Stimulated activated effector memory CD8-positive, alpha-beta T cell treated with anti-CD3 and anti-CD28 coated beads, Interleukin-12 subunit alpha, Interleukin-12 subunit beta, amount 100 ng/mL, for 72 hours (primary cell): ENCODE data around the gene COX17.

ENCODE experiments used
- ATAC-seq: fragments of 150-1000 bp; cut with Tn5 transposase; 2 replicates; pipeline ENCODE4 v1.10.0; 2021
- DNase-seq, 2 donors: peaks; one replicate each; pipeline ENCODE4 v3.0.0; 2021 to 2022; ENCODE audit warnings: low spot score in 2 of 2
- H3K27ac Mint-ChIP-seq: one replicate; pipeline ENCODE4 v1.8.0; 2022; ENCODE audit warnings: mild to moderate bottlenecking, mixed read lengths
- H3K36me3 Mint-ChIP-seq: one replicate; pipeline ENCODE4 v1.8.0; 2022; ENCODE audit warnings: mild to moderate bottlenecking, mixed read lengths
- H3K4me1 Mint-ChIP-seq: one replicate; pipeline ENCODE4 v1.8.0; 2022; ENCODE audit warnings: mixed read lengths
- H3K4me3 Mint-ChIP-seq: one replicate; pipeline ENCODE4 v1.8.0; 2022; ENCODE audit warnings: mild to moderate bottlenecking, mixed read lengths
- H3K9me3 Mint-ChIP-seq: one replicate; pipeline ENCODE4 v1.8.0; 2022; ENCODE audit warnings: mixed read lengths

The COX17 gene

DNA sequence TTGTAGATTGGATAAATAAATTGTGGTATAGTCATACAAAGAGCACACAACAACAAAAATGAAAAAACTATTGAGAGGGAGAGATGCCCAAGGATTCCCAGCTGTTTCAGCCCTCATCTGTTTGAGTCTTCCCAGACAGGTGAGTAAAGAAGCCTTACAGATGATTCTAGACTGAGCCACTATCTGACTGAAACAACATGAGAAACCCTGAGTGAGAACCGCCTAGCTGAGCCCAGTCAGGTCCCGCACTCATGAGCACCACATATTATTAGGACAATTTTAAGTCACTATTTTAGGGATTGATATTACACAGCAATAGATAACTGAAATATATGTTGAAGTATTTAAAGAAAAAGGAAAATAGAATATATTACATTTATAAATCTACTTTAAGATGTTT, 35.8 kb downstream of the COX17 start:
- Mint-ChIP-seq H3K4me3 (no peak overlapping the region), H3K4me1 (peaks cover 53% of the 10 kb centered on the region), H3K9me3 (peaks cover 3% of the 10 kb centered on the region), H3K36me3 (peaks cover 27% of the 10 kb centered on the region), H3K27ac (no peak overlapping the region)
- ATAC-seq (no peak), DNase-seq (no peak)

DNA sequence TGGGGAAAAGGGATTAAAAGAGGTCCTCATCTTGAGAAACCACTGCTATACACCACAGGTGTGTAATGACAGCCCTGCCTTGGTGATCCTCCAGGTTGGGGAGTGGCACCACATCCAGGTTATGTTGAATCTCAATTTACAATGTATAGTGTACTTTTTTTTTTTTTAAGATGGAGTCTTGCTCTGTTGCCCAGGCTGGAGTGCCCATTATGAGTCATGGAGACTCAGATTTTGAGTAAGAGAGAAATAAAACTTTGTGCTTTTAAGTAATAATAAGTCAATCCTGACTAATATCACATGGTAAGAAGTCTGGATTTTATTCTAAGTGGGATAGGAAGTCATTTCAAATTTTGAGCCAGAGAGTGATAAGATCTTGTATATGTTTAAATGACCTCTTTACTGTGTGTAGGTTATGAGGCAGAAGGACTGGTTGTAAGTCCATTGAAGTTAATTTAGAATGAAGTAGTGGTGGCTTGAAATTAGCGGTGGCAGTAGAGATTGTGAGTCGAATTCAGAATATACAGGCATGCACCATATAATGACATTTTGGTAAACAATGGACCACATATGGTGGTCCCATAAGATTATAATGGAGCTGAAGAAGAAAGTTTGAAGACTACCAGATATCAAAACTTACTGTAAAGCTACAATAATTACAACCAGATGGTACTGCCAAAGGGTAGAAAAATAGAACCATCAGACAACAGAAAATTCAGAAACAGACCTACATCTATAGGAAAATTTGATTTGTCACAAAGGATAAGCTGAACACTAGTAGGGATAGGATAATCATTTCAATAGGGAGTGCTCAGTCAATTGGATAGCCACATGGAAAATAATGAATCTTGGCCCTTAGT, 37.5 kb downstream of the COX17 start:
- DNase-seq: peak in 1 of 2 donors; percentile 67
- Mint-ChIP-seq H3K4me3 (peak overlapping the region; percentile 67), H3K27ac (peak overlapping the region; percentile 99), H3K4me1 (peaks cover 53% of the 10 kb centered on the region), H3K9me3 (peaks cover 3% of the 10 kb centered on the region), H3K36me3 (peaks cover 27% of the 10 kb centered on the region)
- ATAC-seq: peak; percentile 62

- DNase-seq (peak in 1 of 2 donors; percentile 58), ATAC-seq (peak; percentile 47)
- H3K4me1 Mint-ChIP-seq: peaks cover 44% of the 10 kb centered on the region
- H3K4me3 Mint-ChIP-seq: peak overlapping the region; percentile 67
- peaks cover 3% of the 10 kb centered on the region for H3K9me3 Mint-ChIP-seq
- H3K36me3 Mint-ChIP-seq: peaks cover 27% of the 10 kb centered on the region
- peak overlapping the region; percentile 99 for H3K27ac Mint-ChIP-seq
Observed at GRCh38 chr3:119637679-119638477, 39.3 kb downstream of the COX17 start.

DNA sequence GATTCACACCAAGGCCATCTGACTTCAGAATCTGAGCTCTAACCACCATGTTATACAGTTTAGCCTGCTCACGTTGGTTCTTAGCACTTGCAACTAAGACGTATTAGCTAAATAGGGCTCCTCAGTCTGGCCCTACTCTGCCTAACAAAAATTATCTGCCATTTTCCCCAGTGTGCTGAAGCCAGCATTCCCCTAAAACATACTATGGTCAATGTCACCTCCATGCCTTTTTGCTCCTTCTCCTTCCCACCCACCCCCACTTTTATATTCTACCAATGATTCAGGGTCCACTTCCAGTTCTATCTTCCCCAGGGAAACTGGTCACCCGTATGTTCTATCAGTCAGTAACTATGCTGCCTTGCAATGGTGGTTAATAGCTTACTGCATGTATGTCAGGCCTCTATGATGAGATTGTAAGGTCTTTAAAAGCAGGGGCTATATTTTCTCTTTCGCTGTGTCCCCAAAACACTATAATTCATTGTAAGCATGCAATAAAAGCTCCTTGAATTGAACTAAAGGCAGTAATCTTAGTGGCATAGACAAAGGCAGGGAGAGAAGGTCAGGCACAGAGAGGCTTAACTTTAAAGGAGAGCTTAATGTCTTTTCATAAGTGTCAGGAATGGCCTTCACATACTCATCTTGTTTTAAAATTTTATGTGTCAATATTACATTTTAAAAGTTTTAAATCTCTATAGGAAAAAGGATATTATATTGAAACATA, 40.2 kb downstream of the COX17 start:
- H3K36me3 Mint-ChIP-seq: peaks cover 27% of the 10 kb centered on the region
- DNase-seq (no peak), ATAC-seq (no peak)
- peaks cover 35% of the 10 kb centered on the region for H3K4me1 Mint-ChIP-seq
- H3K27ac Mint-ChIP-seq: peak overlapping the region; percentile 99
- peaks cover 3% of the 10 kb centered on the region for H3K9me3 Mint-ChIP-seq
- H3K4me3 Mint-ChIP-seq: no peak overlapping the region

GRCh38 chr3:119636249-119636648, 41.0 kb downstream of the COX17 start:
- peaks cover 27% of the 10 kb centered on the region for H3K36me3 Mint-ChIP-seq
- ATAC-seq: no peak
- no peak overlapping the region for H3K4me3 Mint-ChIP-seq
- H3K4me1 Mint-ChIP-seq: peaks cover 35% of the 10 kb centered on the region
- peaks cover 3% of the 10 kb centered on the region for H3K9me3 Mint-ChIP-seq
- no peak for DNase-seq
- no peak overlapping the region for H3K27ac Mint-ChIP-seq

DNA sequence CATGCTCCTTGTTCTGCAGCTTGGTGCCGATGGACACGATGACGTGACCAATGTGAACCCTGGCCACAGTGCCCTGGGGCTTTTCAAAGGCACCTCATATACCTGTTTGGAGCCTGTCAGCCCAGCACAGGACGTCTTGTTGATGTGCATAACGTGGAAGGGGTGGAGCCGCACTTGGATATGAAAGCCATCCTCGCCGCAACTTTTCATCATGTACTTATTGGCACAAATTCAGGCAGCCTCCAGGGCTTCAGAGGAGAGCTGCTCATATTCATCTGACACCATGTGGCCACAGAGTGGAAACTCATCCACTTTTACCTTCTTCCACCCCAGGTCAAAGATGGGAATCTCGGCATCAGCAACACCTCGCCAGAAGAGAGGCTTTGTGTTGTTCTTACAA, 41.5 kb downstream of the COX17 start:
- Mint-ChIP-seq H3K9me3 (peaks cover 3% of the 10 kb centered on the region), H3K4me3 (no peak overlapping the region), H3K4me1 (peaks cover 39% of the 10 kb centered on the region), H3K27ac (no peak overlapping the region), H3K36me3 (peaks cover 22% of the 10 kb centered on the region)
- ATAC-seq (no peak), DNase-seq (no peak)

DNA sequence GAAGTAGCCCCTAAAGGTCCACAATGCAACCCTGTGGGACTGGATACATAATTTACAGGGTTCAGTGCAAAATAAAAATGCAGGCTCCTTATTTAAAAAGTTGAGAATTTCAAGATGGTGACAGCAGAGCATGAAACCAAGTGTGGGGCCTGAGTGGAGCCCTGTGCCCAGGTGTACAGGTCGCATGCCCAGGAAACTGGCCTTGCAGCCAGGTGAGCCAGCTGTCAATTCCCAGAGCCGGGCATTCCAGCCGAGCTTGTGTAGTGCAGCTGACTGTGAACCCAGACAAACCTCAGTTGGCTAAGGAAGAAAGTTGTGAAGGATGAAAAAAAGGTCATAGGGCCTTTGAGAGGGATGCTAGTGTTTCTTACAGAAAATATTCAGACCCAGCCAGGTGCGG, 44.4 kb downstream of the COX17 start:
- ATAC-seq (no peak), DNase-seq (no peak)
- Mint-ChIP-seq H3K9me3 (no peaks in the 10 kb centered on the region), H3K4me1 (peaks cover 32% of the 10 kb centered on the region), H3K27ac (no peak overlapping the region), H3K36me3 (no peaks in the 10 kb centered on the region), H3K4me3 (no peak overlapping the region)

- Mint-ChIP-seq H3K4me3 (no peak overlapping the region), H3K4me1 (peaks cover 33% of the 10 kb centered on the region), H3K36me3 (no peaks in the 10 kb centered on the region), H3K27ac (no peak overlapping the region), H3K9me3 (no peaks in the 10 kb centered on the region)
- DNase-seq (no peak), ATAC-seq (no peak)
Observed at GRCh38 chr3:119632216-119632615, 45.0 kb downstream of the COX17 start.

GRCh38 chr3:119631516-119631915, 45.7 kb downstream of the COX17 start:
- H3K4me3 Mint-ChIP-seq: no peak overlapping the region
- no peak for DNase-seq
- no peaks in the 10 kb centered on the region for H3K9me3 Mint-ChIP-seq
- H3K36me3 Mint-ChIP-seq: no peaks in the 10 kb centered on the region
- ATAC-seq: no peak
- H3K27ac Mint-ChIP-seq: no peak overlapping the region
- H3K4me1 Mint-ChIP-seq: peaks cover 35% of the 10 kb centered on the region

GRCh38 chr3:119630880-119631329, 46.3 kb downstream of the COX17 start:
- H3K4me1 Mint-ChIP-seq: peaks cover 41% of the 10 kb centered on the region
- no peak overlapping the region for H3K4me3 Mint-ChIP-seq
- no peak for ATAC-seq
- no peaks in the 10 kb centered on the region for H3K36me3 Mint-ChIP-seq
- H3K27ac Mint-ChIP-seq: no peak overlapping the region
- H3K9me3 Mint-ChIP-seq: no peaks in the 10 kb centered on the region
- DNase-seq: no peak

- no peaks in the 10 kb centered on the region for H3K9me3 Mint-ChIP-seq
- no peak overlapping the region for H3K4me3 Mint-ChIP-seq
- ATAC-seq: no peak
- H3K36me3 Mint-ChIP-seq: no peaks in the 10 kb centered on the region
- peaks cover 47% of the 10 kb centered on the region for H3K4me1 Mint-ChIP-seq
- no peak for DNase-seq
- H3K27ac Mint-ChIP-seq: no peak overlapping the region
Observed at GRCh38 chr3:119630128-119630879, 46.9 kb downstream of the COX17 start.

GRCh38 chr3:119628816-119629445, 48.3 kb downstream of the COX17 start:
- H3K4me1 Mint-ChIP-seq: peaks cover 51% of the 10 kb centered on the region

GRCh38 chr3:119628390-119628789, 48.8 kb downstream of the COX17 start:
- Mint-ChIP-seq H3K4me1 (peaks cover 51% of the 10 kb centered on the region), H3K36me3 (no peaks in the 10 kb centered on the region), H3K9me3 (no peaks in the 10 kb centered on the region), H3K4me3 (peak overlapping the region; percentile 46), H3K27ac (peak overlapping the region; percentile 67)
- DNase-seq (no peak), ATAC-seq (peak; percentile 97)

More at GRCh38 chr3:119628816-119629445, 48.3 kb downstream of the COX17 start:
- DNase-seq (no peak), ATAC-seq (peak; percentile 9)
- no peak overlapping the region for H3K4me3 Mint-ChIP-seq
- no peaks in the 10 kb centered on the region for H3K9me3 Mint-ChIP-seq
- H3K27ac Mint-ChIP-seq: no peak overlapping the region
- H3K36me3 Mint-ChIP-seq: no peaks in the 10 kb centered on the region

DNA sequence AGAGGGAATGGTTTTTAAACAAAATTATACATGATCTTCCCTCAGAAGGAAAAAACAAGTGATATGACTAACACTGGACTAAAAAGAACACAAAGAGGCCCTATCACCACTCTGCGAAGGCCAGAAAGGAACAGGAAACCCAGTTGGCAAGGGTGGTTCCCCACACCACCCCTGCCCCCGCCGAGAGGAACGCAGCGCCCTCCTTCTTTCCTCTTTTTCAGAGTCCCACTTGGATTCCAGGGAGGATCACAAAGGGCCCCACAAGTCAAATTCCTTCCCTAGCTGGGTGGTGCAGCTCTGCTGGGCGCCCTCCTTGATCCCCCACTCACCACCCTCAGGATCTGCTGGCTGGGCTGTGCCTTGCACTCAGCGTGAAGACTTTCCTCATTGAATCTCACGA, 49.7 kb downstream of the COX17 start:
- ATAC-seq (peak; percentile 43), DNase-seq (no peak)
- Mint-ChIP-seq H3K27ac (peak overlapping the region; percentile 67), H3K4me3 (peak overlapping the region; percentile 46), H3K36me3 (no peaks in the 10 kb centered on the region), H3K9me3 (no peaks in the 10 kb centered on the region), H3K4me1 (peaks cover 51% of the 10 kb centered on the region)
